Heart left ventricle (tissue), 13 donors: Measurements from ENCODE around the gene HDAC4.

Source experiments
- CTCF ChIP-seq, 12 donors: fragments of 200-600 bp; sonication (generic) in 4 of 12; IDR thresholded peaks; one replicate each; pipeline versions ENCODE4 v1.5.0 to v1.8.0; 2018 to 2022; ENCODE audit warnings: antibody characterized with exemption in 12 of 12, mild to moderate bottlenecking in 5 of 12
- POLR2A ChIP-seq, 2 donors: fragments of 450-650 bp; IDR thresholded peaks; one replicate each; pipeline ENCODE4 v1.6.1; 2017; ENCODE audit warnings: antibody characterized with exemption in 2 of 2, mild to moderate bottlenecking in 2 of 2, moderate library complexity in 2 of 2
- donor health status: ischemic (EF 13 %, LVEDD 7.1; RV severe dilation, severe dysfunction).
- donor health status: DM: no; HTN: yes; CAD: no.
- donor health status: DM: no; HTN: no; CAD: no.
- donor health status: ischemic (EF 25% LVEDD 6.9; RV normal size, moderate dysfunction).
- donor health status: ischemic (EF 25% LVEDD 5.7; RV mildly dilated, moderate dysfunction).
- donor health status: ischemic (EF 35%, LVEDD 5.7; RV mildly dilated, moderate dysfunction).
- donor health status: nonischemic (EF 11% LVEDD 7.7; RV severe dilation, severe dysfunction).
- donor health status: DM: yes; HTN: yes; CAD: no.
- donor health status: PGD.
- donor health status: ischemic (EF 29% LVEDD 5.4; RV normal size, mild dysfunction).
- donor health status: nonischemic (EF 23%, LVEDD 6.1; RV moderate dilation, normal function).

DNA sequence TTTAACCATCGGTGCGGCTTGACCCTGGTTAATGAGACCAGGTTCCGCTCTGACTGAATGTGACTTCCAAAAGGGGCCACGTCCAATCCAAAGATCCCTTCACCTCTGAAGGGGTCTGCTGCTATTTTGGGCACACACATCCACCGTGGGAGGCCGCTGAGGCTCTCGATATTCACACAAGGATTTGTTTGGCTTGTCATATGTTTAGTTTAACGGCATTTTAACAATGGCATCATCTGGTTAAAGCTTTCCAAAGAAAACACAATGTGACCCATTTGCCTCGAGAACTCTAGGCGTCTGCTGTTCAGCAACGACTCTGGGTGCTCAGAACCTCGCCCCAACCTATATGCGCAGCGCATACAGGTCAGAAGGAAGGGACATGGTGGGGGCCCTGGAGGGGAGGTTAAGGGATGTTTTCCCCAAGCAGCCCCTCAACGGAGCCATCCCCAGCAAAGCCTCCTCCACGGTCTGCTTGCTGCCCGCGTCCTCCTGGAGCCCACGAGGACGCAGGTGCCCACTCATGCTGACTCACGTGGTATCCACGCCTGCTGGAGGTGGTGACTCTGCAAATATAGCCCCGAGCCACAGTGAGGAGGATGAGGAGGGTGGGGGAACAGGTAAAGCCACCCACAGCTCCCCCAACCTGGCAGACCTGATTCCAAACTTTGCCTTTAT lies 260.3 kb downstream of the HDAC4 start:
- TF ChIP-seq CTCF (IDR thresholded peaks at IDR 0.05) (no peak), POLR2A (IDR thresholded peaks at IDR 0.05) (no peak)
